ENCODE measurements around the gene OTOA.
A peak's percentile ranks its signal among the peaks of the same experiment; 100 is the strongest.
"Not testable (repeated sequence)": the region's sequence is repeated elsewhere in the genome, so short reads cannot be mapped to it uniquely, and the experiment has no call there.

Gene OTOA

GRCh38 chr16:21637032-21637968 lies 26.5 kb upstream of the OTOA start:
- DNase-seq (ENCODE audit: low read depth, low spot score), result no peak
- H3K4me3 ChIP-seq (ENCODE audit: low read length), result no peak overlapping the region

- DNase-seq (ENCODE audit: low read depth, low spot score), result peak; percentile 55
- H3K4me3 ChIP-seq (ENCODE audit: low read length), result no peak overlapping the region
Measured at GRCh38 chr16:21638573-21638975, 25.2 kb upstream of the OTOA start.

GRCh38 chr16:21639493-21639892 lies 24.3 kb upstream of the OTOA start:
- no peak for DNase-seq (ENCODE audit: low read depth, low spot score)
- no peak overlapping the region for H3K4me3 ChIP-seq (ENCODE audit: low read length)

GRCh38 chr16:21641916-21642315 lies 21.9 kb upstream of the OTOA start:
- DNase-seq (ENCODE audit: low read depth, low spot score), result no peak
- H3K4me3 ChIP-seq (ENCODE audit: low read length), result no peak overlapping the region

GRCh38 chr16:21642861-21643260 lies 20.9 kb upstream of the OTOA start:
- DNase-seq (ENCODE audit: low read depth, low spot score), result no peak
- H3K4me3 ChIP-seq (ENCODE audit: low read length), result no peak overlapping the region

- no peak for DNase-seq (ENCODE audit: low read depth, low spot score)
- H3K4me3 ChIP-seq (ENCODE audit: low read length), result no peak overlapping the region
Measured at GRCh38 chr16:21643785-21644184, 20.0 kb upstream of the OTOA start.

GRCh38 chr16:21644674-21645073 lies 19.1 kb upstream of the OTOA start:
- DNase-seq (ENCODE audit: low read depth, low spot score), result no peak
- peak overlapping the region; percentile 45 for H3K4me3 ChIP-seq (ENCODE audit: low read length)

GRCh38 chr16:21645261-21645721 lies 18.5 kb upstream of the OTOA start:
- DNase-seq (ENCODE audit: low read depth, low spot score), result peak; percentile 76
- H3K4me3 ChIP-seq (ENCODE audit: low read length), result peak overlapping the region; percentile 45

GRCh38 chr16:21646091-21646490 lies 17.7 kb upstream of the OTOA start:
- peak overlapping the region; percentile 45; the same call in 1 of the 2 replicates for H3K4me3 ChIP-seq (ENCODE audit: low read length)
- no peak for DNase-seq (ENCODE audit: low read depth, low spot score)

GRCh38 chr16:21646721-21647561 lies 16.8 kb upstream of the OTOA start:
- peak overlapping the region; percentile 14 for H3K4me3 ChIP-seq (ENCODE audit: low read length)
- DNase-seq (ENCODE audit: low read depth, low spot score), result peak; percentile 94

GRCh38 chr16:21647562-21648164 lies 16.1 kb upstream of the OTOA start:
- DNase-seq (ENCODE audit: low read depth, low spot score), result no peak
- no peak overlapping the region for H3K4me3 ChIP-seq (ENCODE audit: low read length)

GRCh38 chr16:21649826-21650406 lies 13.9 kb upstream of the OTOA start:
- not testable (repeated sequence) for H3K4me3 ChIP-seq (ENCODE audit: low read length); DNase-seq (ENCODE audit: low read depth, low spot score)

- DNase-seq (ENCODE audit: low read depth, low spot score), result no peak
- H3K4me3 ChIP-seq (ENCODE audit: low read length), result no peak overlapping the region
Measured at GRCh38 chr16:21650521-21650920, 13.2 kb upstream of the OTOA start.

GRCh38 chr16:21651515-21651914 lies 12.3 kb upstream of the OTOA start:
- DNase-seq (ENCODE audit: low read depth, low spot score), result no peak
- H3K4me3 ChIP-seq (ENCODE audit: low read length), result no peak overlapping the region

- no peak for DNase-seq (ENCODE audit: low read depth, low spot score)
- no peak within 1 kb of the TSS for H3K4me3 ChIP-seq (ENCODE audit: low read length)
Measured at GRCh38 chr16:21652453-21652852, 11.3 kb upstream of the OTOA start, which contains the start of gene IGSF6. IGSF6 (minus strand) TSS chr16:21652608; CDS start chr16:21652598, 10 bp downstream.

GRCh38 chr16:21653571-21653970 lies 10.2 kb upstream of the OTOA start:
- no peak overlapping the region for H3K4me3 ChIP-seq (ENCODE audit: low read length)
- DNase-seq (ENCODE audit: low read depth, low spot score), result no peak

GRCh38 chr16:21654466-21654865 lies 9.3 kb upstream of the OTOA start:
- H3K4me3 ChIP-seq (ENCODE audit: low read length), result no peak overlapping the region
- DNase-seq (ENCODE audit: low read depth, low spot score), result no peak

GRCh38 chr16:21654881-21655280 lies 8.9 kb upstream of the OTOA start:
- DNase-seq (ENCODE audit: low read depth, low spot score), result no peak
- H3K4me3 ChIP-seq (ENCODE audit: low read length), result no peak overlapping the region

All from Jurkat, Clone E6-1 (cell line).